Adrenal gland (tissue), 5 donors: ENCODE data around the gene SLC24A3.

Experiments used
- POLR2A ChIP-seq, 2 donors: fragments of 450-650 bp; IDR thresholded peaks; one replicate each; pipeline ENCODE4 v1.6.1; 2017; ENCODE audit warnings: antibody characterized with exemption in 2 of 2, mild to moderate bottlenecking in 2 of 2, moderate library complexity in 1 of 2
- TF ChIP-seq, protein P1 (sequence below), 6 experiments: fragments of 450-650 bp in 4 of 6; fragments of 200-600 bp in 2 of 6; sonication (generic) in 1 of 6; IDR thresholded peaks; 1 replicate in 5 of 6; 2 replicates in 1 of 6; pipeline versions ENCODE4 v1.5.1 to v1.8.0; 2016 to 2021; ENCODE audit warnings: antibody characterized with exemption in 6 of 6, mild to moderate bottlenecking in 2 of 6, moderate library complexity in 1 of 6
- donor health status: DM: no; HTN: no; CAD: no.

DNA sequence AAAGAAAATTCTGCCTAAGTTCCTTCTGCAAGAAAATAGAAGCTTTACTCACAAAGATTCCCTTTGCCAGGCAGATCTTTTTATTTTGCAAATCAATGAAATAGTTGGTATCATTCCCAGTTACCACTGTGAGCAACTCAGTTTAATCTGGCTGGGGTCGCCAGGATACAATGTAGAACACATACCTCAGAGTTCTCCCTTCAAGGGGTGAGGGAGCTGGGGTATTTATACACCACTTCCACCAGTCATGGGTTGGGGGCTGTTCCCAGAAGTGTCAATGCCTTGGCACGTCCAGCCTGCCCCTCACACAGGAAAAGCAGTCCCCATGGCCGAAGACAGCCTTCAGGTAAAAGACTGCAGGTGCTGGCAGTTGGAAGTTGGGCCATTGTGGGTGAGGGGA lies 86.2 kb downstream of the SLC24A3 start:
- TF ChIP-seq, protein P1, sequence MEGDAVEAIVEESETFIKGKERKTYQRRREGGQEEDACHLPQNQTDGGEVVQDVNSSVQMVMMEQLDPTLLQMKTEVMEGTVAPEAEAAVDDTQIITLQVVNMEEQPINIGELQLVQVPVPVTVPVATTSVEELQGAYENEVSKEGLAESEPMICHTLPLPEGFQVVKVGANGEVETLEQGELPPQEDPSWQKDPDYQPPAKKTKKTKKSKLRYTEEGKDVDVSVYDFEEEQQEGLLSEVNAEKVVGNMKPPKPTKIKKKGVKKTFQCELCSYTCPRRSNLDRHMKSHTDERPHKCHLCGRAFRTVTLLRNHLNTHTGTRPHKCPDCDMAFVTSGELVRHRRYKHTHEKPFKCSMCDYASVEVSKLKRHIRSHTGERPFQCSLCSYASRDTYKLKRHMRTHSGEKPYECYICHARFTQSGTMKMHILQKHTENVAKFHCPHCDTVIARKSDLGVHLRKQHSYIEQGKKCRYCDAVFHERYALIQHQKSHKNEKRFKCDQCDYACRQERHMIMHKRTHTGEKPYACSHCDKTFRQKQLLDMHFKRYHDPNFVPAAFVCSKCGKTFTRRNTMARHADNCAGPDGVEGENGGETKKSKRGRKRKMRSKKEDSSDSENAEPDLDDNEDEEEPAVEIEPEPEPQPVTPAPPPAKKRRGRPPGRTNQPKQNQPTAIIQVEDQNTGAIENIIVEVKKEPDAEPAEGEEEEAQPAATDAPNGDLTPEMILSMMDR (IDR thresholded peaks at IDR 0.05), result no peak
- no peak for TF ChIP-seq POLR2A (IDR thresholded peaks at IDR 0.05)
